Measurements from ENCODE around the gene FOSB.

FOSB gene

GRCh38 chr19:45442408-45442777 is 25.4 kb upstream of the FOSB start:
- DNase-seq (ENCODE audit: low read depth in 2 of 3, low spot score in 2 of 3) = no peak

DNA sequence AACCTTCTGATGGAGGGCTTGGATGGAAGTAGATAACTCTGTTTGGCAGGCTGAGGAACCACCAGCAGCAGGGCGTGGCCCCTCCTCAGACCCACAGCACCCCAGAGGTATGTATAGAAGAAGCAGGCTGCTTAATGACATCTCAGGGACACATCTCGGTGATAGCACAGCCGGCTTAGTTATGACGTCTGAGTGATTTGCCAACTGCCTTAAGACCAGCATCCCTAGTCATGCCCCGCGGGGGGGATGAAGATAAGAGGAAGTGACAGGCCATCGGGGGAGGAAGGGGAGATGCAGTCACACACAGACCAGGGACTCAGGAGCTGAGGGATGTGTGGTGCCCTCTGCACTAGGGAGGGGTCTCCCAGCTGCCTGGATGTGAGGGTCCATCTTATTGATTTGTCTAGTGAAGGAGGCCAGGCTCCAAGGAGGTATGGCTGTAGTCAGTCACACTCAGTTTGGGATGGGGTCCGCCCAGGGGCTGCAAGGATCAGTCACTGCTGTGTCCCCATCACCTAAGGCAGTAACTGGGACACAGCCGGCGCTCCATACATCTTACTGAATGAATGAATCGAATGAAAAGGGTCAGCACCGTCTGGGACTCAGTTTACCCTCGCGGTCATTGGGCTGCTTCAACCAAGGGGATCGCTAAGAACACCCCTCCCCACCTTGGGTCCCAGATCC is 24.9 kb upstream of the FOSB start:
- no peak for DNase-seq (ENCODE audit: low read depth in 2 of 3, low spot score in 2 of 3)

GRCh38 chr19:45443462-45444317 is 24.1 kb upstream of the FOSB start:
- DNase-seq (ENCODE audit: low read depth in 2 of 3, low spot score in 2 of 3) = peak in 1 of 3 experiments; percentile 40

- peak in 2 of 3 experiments; percentile 57 to 66 for DNase-seq (ENCODE audit: low read depth in 2 of 3, low spot score in 2 of 3)
Measured at GRCh38 chr19:45444318-45445041, 23.3 kb upstream of the FOSB start.

DNA sequence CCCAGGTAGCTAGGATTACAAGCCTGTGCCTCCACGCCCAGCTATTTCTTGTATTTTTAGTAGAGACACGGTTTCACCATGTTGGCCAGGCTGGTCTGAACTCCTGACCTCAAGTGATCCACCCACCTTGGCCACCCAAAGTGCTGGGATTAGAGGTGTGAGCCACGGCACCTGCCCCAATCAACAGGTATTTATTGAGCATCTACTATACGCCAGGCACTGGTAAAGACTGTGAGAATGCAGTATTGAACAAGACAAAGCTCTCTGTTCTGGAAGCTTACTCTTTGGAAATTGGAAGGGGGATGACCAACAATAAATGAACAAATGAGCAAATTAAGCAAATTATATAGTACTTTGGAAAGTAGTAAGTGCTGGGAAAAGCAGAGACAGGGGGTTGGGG is 22.7 kb upstream of the FOSB start:
- no peak for DNase-seq (ENCODE audit: low read depth in 2 of 3, low spot score in 2 of 3)

- no peak for DNase-seq (ENCODE audit: low read depth in 2 of 3, low spot score in 2 of 3)
Measured at GRCh38 chr19:45446295-45446694, 21.5 kb upstream of the FOSB start.

- DNase-seq (ENCODE audit: low read depth in 2 of 3, low spot score in 2 of 3) = no peak
Measured at GRCh38 chr19:45446944-45447343, 20.9 kb upstream of the FOSB start.

- DNase-seq (ENCODE audit: low read depth in 2 of 3, low spot score in 2 of 3) = no peak
Measured at GRCh38 chr19:45448425-45448756, 19.4 kb upstream of the FOSB start.

- no peak for DNase-seq (ENCODE audit: low read depth in 2 of 3, low spot score in 2 of 3)
Measured at GRCh38 chr19:45448887-45449299, 18.9 kb upstream of the FOSB start.

DNA sequence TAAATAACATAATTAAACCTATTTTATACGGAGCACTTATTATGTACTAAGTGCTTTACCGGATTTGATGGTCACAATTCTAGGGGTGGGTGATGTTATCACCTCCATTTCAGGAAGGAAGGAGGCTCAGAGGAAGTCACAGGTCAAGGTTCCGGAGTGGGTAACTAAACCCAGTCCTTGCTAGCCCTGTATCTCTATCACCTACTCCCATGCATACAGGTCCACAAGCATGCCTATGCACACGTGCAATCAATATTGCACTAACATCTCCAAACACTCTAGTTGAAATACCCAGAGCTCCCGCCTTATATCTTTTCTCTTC is 17.8 kb upstream of the FOSB start:
- no peak for DNase-seq (ENCODE audit: low read depth in 2 of 3, low spot score in 2 of 3)

GRCh38 chr19:45451131-45451849 is 16.5 kb upstream of the FOSB start:
- DNase-seq (ENCODE audit: low read depth in 2 of 3, low spot score in 2 of 3) = no peak

GRCh38 chr19:45451850-45452387 is 15.9 kb upstream of the FOSB start:
- no peak for DNase-seq (ENCODE audit: low read depth in 2 of 3, low spot score in 2 of 3)

DNA sequence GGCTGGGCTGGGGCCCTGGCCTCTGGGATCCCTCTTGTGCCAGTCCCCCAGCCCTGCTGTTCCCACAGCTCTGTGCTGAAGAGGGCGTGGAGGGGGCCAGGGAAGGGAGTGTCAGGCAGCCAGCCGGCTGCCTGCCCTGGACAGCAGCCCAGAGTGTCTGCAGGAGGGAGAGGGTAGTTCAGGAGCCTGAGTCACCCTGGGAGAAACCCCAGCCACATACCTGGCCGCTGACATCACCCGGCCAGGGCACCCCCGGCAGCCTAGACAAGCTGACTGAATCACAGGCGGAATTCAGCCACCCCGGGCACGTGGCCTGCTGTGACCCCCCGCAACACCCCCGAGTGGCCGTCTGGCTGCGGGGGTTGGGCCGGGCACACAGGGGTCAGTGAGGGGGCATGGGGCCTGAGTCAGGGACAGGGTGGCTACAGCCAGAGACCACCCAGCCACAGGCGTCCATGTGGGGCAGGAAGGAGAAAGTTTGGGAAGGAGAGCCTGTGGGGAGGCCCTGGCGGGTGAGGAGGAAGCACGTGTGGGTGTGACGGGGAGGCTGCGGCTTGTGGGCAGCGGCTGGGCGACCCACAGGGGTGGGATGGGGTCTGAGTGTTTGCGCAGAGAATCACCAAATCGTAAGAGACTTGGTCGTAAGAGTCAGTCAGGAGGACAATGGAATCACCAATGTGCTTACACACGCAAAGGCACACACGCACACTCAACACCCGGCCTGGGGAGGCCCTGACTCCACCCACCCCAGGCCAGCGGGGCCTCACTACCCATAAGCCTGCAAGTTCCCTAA is 11.9 kb upstream of the FOSB start:
- DNase-seq (ENCODE audit: low read depth in 2 of 3, low spot score in 2 of 3) = peak in 1 of 3 experiments; percentile 36

DNA sequence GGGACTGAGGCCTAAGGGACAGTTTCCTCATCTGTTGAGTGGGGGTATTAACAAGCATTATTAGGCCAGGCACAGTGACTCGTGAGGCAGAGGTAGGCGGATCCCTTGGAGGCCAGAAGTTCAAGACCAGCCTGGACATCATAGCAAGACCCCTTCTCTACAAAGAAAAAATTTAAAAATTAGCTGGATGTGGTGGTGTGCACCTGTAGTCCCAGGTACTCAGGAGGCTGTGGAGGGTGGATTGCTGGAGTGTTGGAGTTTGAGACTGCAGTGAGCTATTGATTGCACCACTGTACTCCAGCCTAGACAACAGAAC is 11.3 kb upstream of the FOSB start:
- DNase-seq (ENCODE audit: low read depth in 2 of 3, low spot score in 2 of 3) = no peak

DNA sequence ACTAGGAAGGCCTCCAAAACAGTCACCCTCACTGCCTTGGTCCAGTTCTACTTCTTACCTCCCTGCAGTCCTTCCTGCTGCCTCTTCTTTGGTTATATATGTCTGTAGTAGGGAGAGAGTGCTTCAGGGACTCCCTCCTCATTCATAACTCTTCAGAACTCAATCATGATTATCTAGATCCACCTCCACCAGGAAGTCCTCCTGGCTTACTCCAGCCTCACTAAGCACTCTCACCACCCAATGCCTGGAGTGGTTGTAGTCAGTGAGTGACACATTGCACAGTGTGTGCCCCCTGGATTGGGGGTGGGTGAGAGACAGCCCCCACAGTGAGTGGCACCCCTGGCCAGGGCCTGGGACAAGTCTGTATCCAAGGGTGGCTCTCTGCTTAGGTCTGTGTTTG is 10.0 kb upstream of the FOSB start:
- DNase-seq (ENCODE audit: low read depth in 2 of 3, low spot score in 2 of 3) = no peak

GRCh38 chr19:45460807-45461347 is 6.9 kb upstream of the FOSB start:
- no peak for DNase-seq (ENCODE audit: low read depth in 2 of 3, low spot score in 2 of 3)

DNA sequence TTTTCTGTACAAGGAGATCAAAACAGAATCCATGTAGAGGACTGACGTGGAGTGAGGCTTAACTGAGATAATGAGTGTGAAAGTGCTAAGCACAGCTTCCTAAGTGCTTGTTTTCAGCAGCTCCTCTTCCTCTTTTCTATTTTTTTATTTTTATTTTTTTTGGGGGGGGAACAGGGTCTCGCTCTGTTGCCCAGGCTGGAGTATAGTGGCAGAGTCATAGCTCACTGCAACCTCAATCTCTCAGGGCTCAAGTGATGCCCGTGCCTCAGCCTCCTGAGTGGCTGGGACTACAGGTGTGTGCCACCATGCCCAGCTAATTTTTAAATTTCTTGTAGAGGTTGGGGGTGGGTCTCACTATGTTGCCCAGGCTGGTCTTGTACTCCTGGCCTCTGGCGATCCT is 5.6 kb upstream of the FOSB start:
- no peak for DNase-seq (ENCODE audit: low read depth in 2 of 3, low spot score in 2 of 3)

- no peak for DNase-seq (ENCODE audit: low read depth in 2 of 3, low spot score in 2 of 3)
Measured at GRCh38 chr19:45463241-45463640, 4.6 kb upstream of the FOSB start.

- no peak for DNase-seq (ENCODE audit: low read depth in 2 of 3, low spot score in 2 of 3)
Measured at GRCh38 chr19:45464274-45464673, 3.5 kb upstream of the FOSB start.

- no peak for DNase-seq (ENCODE audit: low read depth in 2 of 3, low spot score in 2 of 3)
Measured at GRCh38 chr19:45464852-45465441, 2.8 kb upstream of the FOSB start.
